ENCODE results near the gene UBL4A. TPM values are rescaled to one million over a fixed set of nuclear protein-coding genes. Genes with fewer than 3 reads are reported as not detected.

Gene UBL4A
- total and polyA plus RNA-seq, 9 of the 15 experiments (the other 6 are each of a cell fraction or from before 2014, with no cell fraction given): 15.2 to 140 (median 100) TPM

DNA sequence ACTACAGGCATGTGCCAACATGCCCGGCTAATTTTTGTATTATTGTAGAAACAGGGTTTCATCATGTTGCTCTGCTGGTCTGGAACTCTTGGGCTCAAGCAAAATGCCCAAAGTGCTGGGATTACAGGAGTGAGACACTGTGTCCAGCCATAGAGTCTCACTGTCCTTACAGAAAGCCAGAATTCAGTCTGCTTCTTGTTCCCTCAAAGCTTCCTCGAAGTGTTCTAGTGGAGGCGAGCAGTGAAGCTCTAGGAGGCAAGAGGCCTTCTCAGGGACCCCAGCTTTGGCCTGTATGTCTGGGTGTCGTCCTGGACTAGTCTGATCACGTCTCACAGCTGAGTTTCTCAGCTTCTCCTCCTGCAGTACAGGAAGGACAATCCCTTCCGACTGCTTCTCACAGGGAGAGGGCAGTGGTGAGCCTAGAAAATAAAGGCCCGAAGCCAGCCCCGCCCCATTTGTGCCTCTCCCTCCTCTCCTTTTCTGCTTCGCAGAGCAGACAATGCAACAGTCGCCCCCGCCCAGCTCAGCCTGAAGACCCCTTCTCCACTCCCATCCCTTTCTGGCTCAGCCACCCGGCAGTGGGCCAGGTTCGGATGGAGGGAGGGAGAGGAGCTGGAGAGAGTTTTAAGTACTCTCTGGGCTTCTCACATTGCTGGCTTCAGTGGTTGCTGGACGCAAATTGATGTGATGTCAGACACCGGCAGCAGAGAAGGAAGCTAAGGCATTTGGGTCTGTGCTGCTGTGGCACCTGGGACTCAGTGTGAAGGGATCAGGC lies 40.7 kb upstream of the UBL4A start (continued):
- TF ChIP-seq, protein P1, sequence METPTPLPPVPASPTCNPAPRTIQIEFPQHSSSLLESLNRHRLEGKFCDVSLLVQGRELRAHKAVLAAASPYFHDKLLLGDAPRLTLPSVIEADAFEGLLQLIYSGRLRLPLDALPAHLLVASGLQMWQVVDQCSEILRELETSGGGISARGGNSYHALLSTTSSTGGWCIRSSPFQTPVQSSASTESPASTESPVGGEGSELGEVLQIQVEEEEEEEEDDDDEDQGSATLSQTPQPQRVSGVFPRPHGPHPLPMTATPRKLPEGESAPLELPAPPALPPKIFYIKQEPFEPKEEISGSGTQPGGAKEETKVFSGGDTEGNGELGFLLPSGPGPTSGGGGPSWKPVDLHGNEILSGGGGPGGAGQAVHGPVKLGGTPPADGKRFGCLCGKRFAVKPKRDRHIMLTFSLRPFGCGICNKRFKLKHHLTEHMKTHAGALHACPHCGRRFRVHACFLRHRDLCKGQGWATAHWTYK (CRISPR knock-in tag; IDR thresholded peaks at IDR 0.05): no peak
- TF ChIP-seq RBM15 (IDR thresholded peaks at IDR 0.05; ENCODE audit: insufficient read depth, low read length) (no peak), ZNF589 (CRISPR knock-in tag; IDR thresholded peaks at IDR 0.05; ENCODE audit: low read depth) (no peak), SMAD1 (IDR thresholded peaks at IDR 0.05; ENCODE audit: low read depth, low read length, partially characterized antibody) (no peak), TEAD1 (CRISPR knock-in tag; IDR thresholded peaks at IDR 0.05) (no peak), SMAD2 (IDR thresholded peaks at IDR 0.05; ENCODE audit: low read depth, low read length) (no peak), ZNF263 (CRISPR knock-in tag; IDR thresholded peaks at IDR 0.05; ENCODE audit: borderline replicate concordance) (0 out of 2 replicates have a peak, but pooled peaks have one; percentile 41)
- TF ChIP-seq, protein P2, sequence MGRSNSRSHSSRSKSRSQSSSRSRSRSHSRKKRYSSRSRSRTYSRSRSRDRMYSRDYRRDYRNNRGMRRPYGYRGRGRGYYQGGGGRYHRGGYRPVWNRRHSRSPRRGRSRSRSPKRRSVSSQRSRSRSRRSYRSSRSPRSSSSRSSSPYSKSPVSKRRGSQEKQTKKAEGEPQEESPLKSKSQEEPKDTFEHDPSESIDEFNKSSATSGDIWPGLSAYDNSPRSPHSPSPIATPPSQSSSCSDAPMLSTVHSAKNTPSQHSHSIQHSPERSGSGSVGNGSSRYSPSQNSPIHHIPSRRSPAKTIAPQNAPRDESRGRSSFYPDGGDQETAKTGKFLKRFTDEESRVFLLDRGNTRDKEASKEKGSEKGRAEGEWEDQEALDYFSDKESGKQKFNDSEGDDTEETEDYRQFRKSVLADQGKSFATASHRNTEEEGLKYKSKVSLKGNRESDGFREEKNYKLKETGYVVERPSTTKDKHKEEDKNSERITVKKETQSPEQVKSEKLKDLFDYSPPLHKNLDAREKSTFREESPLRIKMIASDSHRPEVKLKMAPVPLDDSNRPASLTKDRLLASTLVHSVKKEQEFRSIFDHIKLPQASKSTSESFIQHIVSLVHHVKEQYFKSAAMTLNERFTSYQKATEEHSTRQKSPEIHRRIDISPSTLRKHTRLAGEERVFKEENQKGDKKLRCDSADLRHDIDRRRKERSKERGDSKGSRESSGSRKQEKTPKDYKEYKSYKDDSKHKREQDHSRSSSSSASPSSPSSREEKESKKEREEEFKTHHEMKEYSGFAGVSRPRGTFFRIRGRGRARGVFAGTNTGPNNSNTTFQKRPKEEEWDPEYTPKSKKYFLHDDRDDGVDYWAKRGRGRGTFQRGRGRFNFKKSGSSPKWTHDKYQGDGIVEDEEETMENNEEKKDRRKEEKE (IDR thresholded peaks at IDR 0.05; ENCODE audit: borderline replicate concordance in 1 of 2, control insufficient read depth in 1 of 2, low read depth in 2 of 2, low read length in 1 of 2): no peak
